HG02763 (cell line): ENCODE data around the gene RPS15.

Experiments used
- ATAC-seq: cut with Tn5 transposase; IDR thresholded peaks from one replicate; pipeline ENCODE4 v1.9.1; 2021; ENCODE audit warnings: mild to moderate bottlenecking, moderate library complexity; ENCODE audit not compliant: unreplicated experiment

Gene RPS15

GRCh38 chr19:1481893-1482360 lies 43.7 kb downstream of the RPS15 start:
- no peak for ATAC-seq

DNA sequence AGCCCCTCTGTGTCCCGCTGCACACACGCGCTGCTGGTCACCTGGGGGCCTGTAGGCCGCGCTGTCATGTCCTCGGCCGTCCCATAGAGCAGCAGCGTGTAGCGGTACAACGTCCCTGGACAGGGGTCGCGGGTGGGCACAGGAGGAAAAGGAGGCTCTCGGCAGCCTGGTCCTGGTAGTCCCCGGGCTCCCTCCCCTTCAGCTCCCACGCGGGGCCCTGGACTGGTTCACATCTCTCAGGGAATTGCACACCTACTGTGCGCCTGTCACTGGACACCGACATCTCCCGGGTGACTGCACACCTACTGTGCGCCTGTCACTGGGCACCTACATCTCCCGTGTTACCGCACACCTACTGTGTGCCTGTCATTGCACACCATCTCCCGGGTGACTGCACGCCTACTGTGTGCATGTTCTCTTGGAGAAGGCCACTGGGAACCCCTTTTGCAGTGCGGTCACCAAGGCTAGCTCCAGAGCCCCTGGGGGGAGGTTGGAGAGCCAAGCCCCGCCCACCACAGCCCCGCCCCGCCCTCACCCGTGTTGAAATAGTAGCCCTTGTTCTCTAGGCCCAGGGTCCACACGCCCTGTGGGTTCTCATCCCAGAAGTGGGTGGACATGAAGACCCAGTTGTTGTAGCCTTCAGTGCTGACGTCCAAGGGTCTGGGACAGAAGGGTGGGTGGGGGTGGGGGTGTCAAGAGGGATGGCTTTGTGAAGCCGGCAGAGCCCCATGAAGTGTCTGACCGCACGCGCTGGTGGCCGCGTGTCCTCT lies 44.4 kb downstream of the RPS15 start:
- ATAC-seq, result no peak

DNA sequence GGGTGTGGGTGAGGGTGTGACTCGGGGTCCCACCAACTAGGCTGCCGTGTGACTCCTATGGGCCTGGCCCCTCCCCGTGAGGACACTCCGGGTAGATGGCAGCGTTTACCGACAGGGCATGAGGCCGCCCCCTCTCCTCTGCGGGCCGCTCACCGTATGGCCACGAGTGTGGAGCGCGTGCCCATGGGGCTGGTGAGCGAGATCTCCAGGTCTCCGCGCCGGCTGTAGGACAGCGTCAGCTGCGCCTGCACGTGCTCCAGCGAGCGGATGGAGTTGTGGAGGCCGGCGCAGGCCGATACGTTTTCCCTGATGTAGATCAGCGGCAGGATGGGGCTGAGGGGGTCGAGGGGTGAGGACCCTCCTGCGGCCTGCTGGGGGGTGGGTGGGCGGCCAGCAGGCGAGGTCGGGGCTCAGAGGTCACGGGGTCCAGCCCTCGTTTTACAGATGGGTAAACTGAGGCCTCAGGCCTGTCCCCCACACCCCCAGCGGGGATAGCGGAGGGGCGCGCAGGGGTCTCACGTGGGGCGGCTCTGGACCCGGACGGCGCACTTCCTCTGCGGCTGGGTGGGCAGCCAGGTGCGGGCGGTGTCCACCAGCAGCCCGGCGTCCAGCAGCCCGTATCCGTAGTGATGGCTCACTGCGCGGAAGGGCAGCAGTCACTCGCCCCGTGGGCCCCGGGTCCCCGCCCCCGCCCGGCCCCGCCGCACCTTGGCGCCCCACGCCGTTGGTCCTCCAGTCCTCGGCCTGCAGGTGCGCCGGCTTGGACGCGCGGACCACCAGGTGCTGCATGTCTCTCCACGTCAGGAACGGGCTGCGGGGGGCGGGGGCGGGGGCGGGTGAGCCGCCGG lies 45.2 kb downstream of the RPS15 start:
- no peak for ATAC-seq

GRCh38 chr19:1483979-1484428 lies 45.8 kb downstream of the RPS15 start:
- no peak for ATAC-seq

DNA sequence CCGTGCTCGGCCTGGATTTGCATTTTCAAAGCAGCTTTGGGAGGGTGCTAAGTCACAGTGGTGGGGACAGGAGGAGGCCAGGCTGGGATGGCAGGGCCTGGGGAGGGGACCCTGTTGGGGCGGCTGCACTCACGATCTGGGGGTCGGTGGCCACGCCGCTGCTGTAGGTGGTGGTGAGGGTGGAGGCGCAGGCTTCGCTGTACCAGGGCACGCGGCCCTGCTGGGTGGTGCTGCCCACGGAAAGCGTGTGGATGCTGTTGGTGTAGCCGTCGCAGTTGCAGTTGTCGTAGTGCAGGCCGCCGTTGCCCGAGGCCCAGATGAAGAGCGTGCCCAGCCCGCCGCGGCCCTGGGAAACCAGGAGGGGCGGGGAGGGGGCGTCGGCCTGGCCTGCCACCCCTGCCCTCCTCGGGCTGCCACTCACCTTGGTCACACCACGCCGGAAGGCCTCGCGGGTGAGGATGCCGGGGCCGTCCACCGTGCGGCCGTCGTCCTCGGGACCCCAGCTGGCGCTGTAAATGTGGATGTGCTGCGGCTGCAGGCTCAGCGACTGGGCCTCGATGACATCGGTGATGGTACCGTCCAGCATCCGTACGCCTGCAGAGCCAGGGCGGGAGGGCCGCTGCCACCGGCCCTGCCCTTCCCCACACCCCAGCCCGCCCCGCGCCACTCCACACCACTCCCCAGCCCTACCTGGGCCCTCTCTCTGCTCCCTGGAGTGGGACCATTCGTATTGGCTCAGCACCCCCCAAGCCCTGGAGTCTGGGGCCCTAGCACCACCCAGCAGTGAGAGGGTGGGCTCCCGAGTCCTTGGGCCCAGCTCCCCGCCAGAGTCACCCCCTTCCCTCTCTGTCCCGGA lies 48.8 kb downstream of the RPS15 start:
- ATAC-seq, result no peak

- no peak for ATAC-seq
These were observed 49.5 kb downstream of the RPS15 start for GRCh38 chr19:1487576-1488281.

DNA sequence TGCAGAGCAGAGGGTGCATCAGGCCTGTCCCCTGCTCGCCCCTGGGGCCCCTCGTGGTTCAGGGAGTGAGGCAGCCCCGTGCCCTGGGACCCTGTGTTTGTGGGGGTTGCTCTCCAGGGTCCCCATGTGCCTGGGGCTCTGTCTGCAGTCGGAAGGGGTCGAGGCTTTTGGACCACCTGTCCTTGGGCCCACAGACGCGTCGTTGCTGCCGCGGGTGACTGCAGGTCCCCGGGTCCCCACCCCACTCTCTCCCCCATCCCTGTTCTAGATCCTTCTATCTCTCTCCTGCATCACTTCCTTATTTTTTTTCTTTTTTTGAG lies 50.0 kb downstream of the RPS15 start:
- no peak for ATAC-seq

- no peak for ATAC-seq
These were observed 51.5 kb downstream of the RPS15 start for GRCh38 chr19:1489463-1490310.
